Naive thymus-derived CD4-positive, alpha-beta T cell (primary cell): ENCODE results near the gene PRRC2B. TPM values are rescaled to one million over a fixed set of nuclear protein-coding genes. Genes with fewer than 3 reads are reported as not detected.
A peak's percentile ranks its signal among the peaks of the same experiment; 100 is the strongest.
"Not testable (repeated sequence)": the region's sequence is repeated elsewhere in the genome, so short reads cannot be mapped to it uniquely, and the experiment has no call there.

Source experiments
- ATAC-seq: fragments of 150-1000 bp; cut with Tn5 transposase; 2 replicates; pipeline ENCODE4 v1.10.0; 2021; ENCODE audit warnings: mild to moderate bottlenecking, moderate library complexity
- CTCF ChIA-PET: fragments of 350-600 bp; sonication (Branson Sonifier 250); formaldehyde crosslinking; loops from one replicate; lab custom pipeline; 2021; ENCODE audit warnings: antibody characterized with exemption; lab: Charles Lee
- POLR2A ChIA-PET: fragments of 350-600 bp; sonication (Branson Sonifier 250); formaldehyde crosslinking; loops from one replicate; lab custom pipeline; 2021; ENCODE audit warnings: antibody characterized with exemption, inconsistent platforms; lab: Charles Lee
- DNase-seq, 9 donors: peaks; one replicate each; pipeline versions ENCODE4 v3.0.0 to v3.0.0-alpha.2; 2020 to 2022; ENCODE audit warnings: mixed read lengths in 1 of 9
- H3K27ac ChIP-seq: one replicate; pipeline ENCODE4 v1.7.0; 2013; ENCODE audit warnings: mild to moderate bottlenecking, low read depth, low read length, moderate library complexity
- H3K27me3 ChIP-seq, 2 donors: one replicate each; pipeline ENCODE4 v1.7.0; 2013; ENCODE audit warnings: low read length in 2 of 2, mild to moderate bottlenecking in 2 of 2, moderate library complexity in 2 of 2; ENCODE audit not compliant: control insufficient read depth in 2 of 2, insufficient read depth in 2 of 2
- H3K36me3 ChIP-seq, 3 experiments: 1 replicate in 2 of 3; 2 replicates in 1 of 3; pipeline ENCODE4 v1.7.0; 2013; ENCODE audit warnings: low read length in 3 of 3, mild to moderate bottlenecking in 3 of 3, moderate library complexity in 1 of 3; ENCODE audit not compliant: insufficient read depth in 3 of 3, control insufficient read depth in 2 of 3
- H3K4me1 ChIP-seq, 2 donors: one replicate each; pipeline ENCODE4 v1.7.0; 2013; ENCODE audit warnings: low read length in 2 of 2, mild to moderate bottlenecking in 2 of 2, moderate library complexity in 1 of 2; ENCODE audit not compliant: control insufficient read depth in 2 of 2, insufficient read depth in 2 of 2
- H3K4me3 ChIP-seq: 2 replicates; pipeline ENCODE4 v1.7.0; 2013; ENCODE audit warnings: mild to moderate bottlenecking, low read length
- H3K9me3 ChIP-seq, 3 experiments: 1 replicate in 2 of 3; 2 replicates in 1 of 3; pipeline ENCODE4 v1.7.0; 2013; ENCODE audit warnings: low read length in 3 of 3; ENCODE audit not compliant: control insufficient read depth in 2 of 3
- H3K27ac Mint-ChIP-seq, 9 donors: one replicate each; pipeline ENCODE4 v1.8.0; 2020 to 2022; ENCODE audit warnings: mixed read lengths in 9 of 9, mild to moderate bottlenecking in 8 of 9, moderate library complexity in 5 of 9, inconsistent platforms in 2 of 9
- H3K27me3 Mint-ChIP-seq, 5 donors: one replicate each; pipeline ENCODE4 v1.8.0; 2021 to 2022; ENCODE audit warnings: mixed read lengths in 5 of 5, mild to moderate bottlenecking in 1 of 5
- H3K36me3 Mint-ChIP-seq, 5 donors: one replicate each; pipeline ENCODE4 v1.8.0; 2020 to 2022; ENCODE audit warnings: mixed read lengths in 5 of 5, mild to moderate bottlenecking in 3 of 5, inconsistent platforms in 1 of 5
- H3K4me1 Mint-ChIP-seq, 7 donors: one replicate each; pipeline ENCODE4 v1.8.0; 2020 to 2022; ENCODE audit warnings: mixed read lengths in 7 of 7, mild to moderate bottlenecking in 3 of 7, inconsistent platforms in 1 of 7
- H3K4me3 Mint-ChIP-seq, 10 donors: one replicate each; pipeline ENCODE4 v1.8.0; 2020 to 2022; ENCODE audit warnings: mild to moderate bottlenecking in 10 of 10, mixed read lengths in 10 of 10, moderate library complexity in 6 of 10, inconsistent platforms in 2 of 10
- H3K9me3 Mint-ChIP-seq, 11 donors: one replicate each; pipeline ENCODE4 v1.8.0; 2020 to 2022; ENCODE audit warnings: mixed read lengths in 11 of 11, mild to moderate bottlenecking in 4 of 11, inconsistent platforms in 1 of 11, moderate library complexity in 1 of 11
- intact Hi-C, 2 donors: fragments of 100-400 bp; cut with micrococcal nuclease; formaldehyde crosslinking; loops; one replicate each; pipeline ENCODE4 v1.15.1; 2023
- polyA plus RNA-seq, 2 donors: library from polyadenylated mRNA; unstranded; fragments of 300-500 nt; fragmentation: Illumina TruSeq; gene quantifications; one replicate each; pipeline ENCODE4 v1.2.3, GENCODE V29; 2021
- total RNA-seq, 6 experiments: library from RNA in 5 of 6; stranded (reverse) in 5 of 6; gene quantifications; 1 replicate in 5 of 6; 2 replicates in 1 of 6; pipeline ENCODE4 v1.2.3 and lab custom pipeline; 2021 to 2026

PRRC2B gene
- total and polyA plus RNA-seq, 7 experiments from 2014 or later: 29.8 to 382 (median 227) TPM

DNA sequence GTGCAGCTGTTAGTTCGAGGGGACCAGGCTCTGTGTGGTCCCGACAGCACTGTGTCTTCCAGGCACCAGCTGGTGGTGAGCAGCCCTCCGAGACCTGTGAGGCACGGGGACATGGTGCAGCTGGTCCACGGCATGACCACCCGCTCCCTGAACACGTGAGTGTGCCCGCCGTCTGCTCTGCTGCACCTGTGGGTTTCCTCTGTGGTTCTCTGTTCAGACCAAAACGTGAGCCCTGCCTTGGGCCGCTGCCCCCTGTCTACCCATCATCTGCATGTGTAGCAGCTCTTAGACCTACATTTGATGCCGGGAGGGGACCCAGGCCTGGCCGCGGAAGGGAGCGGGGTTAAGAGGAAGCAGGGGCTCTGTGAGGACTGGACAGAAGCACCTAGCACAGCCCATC is 119.3 kb downstream of the PRRC2B start:
- no peak overlapping the region for H3K27ac Mint-ChIP-seq
- H3K4me3 ChIP-seq: no peak overlapping the region
- POLR2A ChIA-PET: interaction anchor here (0.5 to 1.1 kb wide), 2 partner anchors 12 to 1938 kb away, joined by 3 read pairs; no protein-coding TSS in a partner anchor
- H3K4me3 Mint-ChIP-seq: no peak overlapping the region
- H3K4me1 Mint-ChIP-seq: peaks cover 0 to 6% (median 0%) of the 10 kb centered on the region in 7 donors
- no peaks in the 10 kb centered on the region for H3K4me1 ChIP-seq
- no peaks in the 10 kb centered on the region for H3K9me3 ChIP-seq
- H3K27me3 Mint-ChIP-seq: no peaks in the 10 kb centered on the region
- H3K36me3 ChIP-seq: peaks cover 10 to 81% (median 21%) of the 10 kb centered on the region in 3 experiments
- DNase-seq (no peak), ATAC-seq (no peak)
- H3K9me3 Mint-ChIP-seq: no peaks in the 10 kb centered on the region
- H3K27me3 ChIP-seq: no peaks in the 10 kb centered on the region
- CTCF ChIA-PET: no interaction called here
- intact Hi-C loops: no loop called here
- H3K27ac ChIP-seq: no peak overlapping the region
- peaks cover 3 to 42% (median 21%) of the 10 kb centered on the region in 5 donors for H3K36me3 Mint-ChIP-seq

DNA sequence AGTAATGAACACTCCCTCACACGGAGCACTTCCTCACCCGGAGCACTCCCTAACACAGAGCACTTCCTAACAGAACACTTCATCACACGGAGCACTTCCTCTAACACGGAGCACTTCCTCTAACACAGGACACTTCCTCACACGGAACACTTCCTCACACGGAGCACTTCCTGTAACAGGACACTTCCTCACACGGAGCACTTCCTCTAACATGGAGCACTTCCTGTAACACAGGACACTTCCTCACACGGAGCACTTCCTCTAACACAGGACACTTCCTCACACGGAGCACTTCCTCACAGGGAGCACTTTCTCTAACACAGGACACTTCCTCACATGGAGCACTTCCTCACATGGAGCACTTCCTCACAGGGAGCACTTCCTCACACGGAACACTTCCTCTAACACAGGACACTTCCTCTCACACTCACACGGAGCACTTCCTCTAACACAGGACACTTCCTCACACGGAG is 121.7 kb downstream of the PRRC2B start:
- H3K27ac Mint-ChIP-seq, DNase-seq, H3K27ac ChIP-seq, CTCF ChIA-PET, ATAC-seq, H3K4me1 ChIP-seq, H3K4me3 ChIP-seq, H3K9me3 ChIP-seq, H3K4me3 Mint-ChIP-seq, H3K4me1 Mint-ChIP-seq, H3K9me3 Mint-ChIP-seq, H3K27me3 ChIP-seq, intact Hi-C loops, POLR2A ChIA-PET, H3K27me3 Mint-ChIP-seq: not testable (repeated sequence)
- peaks cover 17 to 93% (median 30%) of the 10 kb centered on the region in 3 experiments for H3K36me3 ChIP-seq
- peaks cover 4 to 51% (median 18%) of the 10 kb centered on the region in 5 donors for H3K36me3 Mint-ChIP-seq

DNA sequence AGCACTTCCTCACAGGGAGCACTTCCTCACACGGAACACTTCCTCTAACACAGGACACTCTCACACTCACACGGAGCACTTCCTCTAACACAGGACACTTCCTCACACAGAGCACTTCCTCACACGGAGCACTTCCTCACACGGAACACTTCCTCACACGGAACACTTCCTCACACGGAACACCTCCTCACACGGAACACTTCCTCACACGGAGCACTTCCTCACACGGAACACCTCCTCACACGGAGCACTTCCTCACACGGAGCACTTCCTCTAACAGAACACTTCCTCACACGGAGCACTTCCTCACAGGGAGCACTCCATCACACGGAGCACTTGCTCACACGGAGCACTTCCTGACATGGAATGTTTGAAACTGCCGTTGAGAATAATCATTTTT is 122.2 kb downstream of the PRRC2B start:
- H3K27ac ChIP-seq: no peak overlapping the region
- H3K9me3 ChIP-seq: no peaks in the 10 kb centered on the region
- ChIA-PET POLR2A (no interaction called here), CTCF (interaction anchor here (1.3 kb wide), 1 partner anchor 76 kb away, joined by 3 read pairs; no protein-coding TSS in a partner anchor)
- Mint-ChIP-seq H3K9me3 (no peaks in the 10 kb centered on the region), H3K27ac (no peak overlapping the region), H3K4me1 (peaks cover 0 to 6% (median 0%) of the 10 kb centered on the region in 7 donors), H3K27me3 (no peaks in the 10 kb centered on the region), H3K36me3 (peaks cover 2 to 49% (median 15%) of the 10 kb centered on the region in 5 donors), H3K4me3 (no peak overlapping the region)
- H3K36me3 ChIP-seq: peaks cover 17 to 93% (median 32%) of the 10 kb centered on the region in 3 experiments
- H3K4me1 ChIP-seq: no peaks in the 10 kb centered on the region
- H3K4me3 ChIP-seq: no peak overlapping the region
- intact Hi-C loops: no loop called here
- no peaks in the 10 kb centered on the region for H3K27me3 ChIP-seq
- no peak for DNase-seq
- no peak for ATAC-seq

DNA sequence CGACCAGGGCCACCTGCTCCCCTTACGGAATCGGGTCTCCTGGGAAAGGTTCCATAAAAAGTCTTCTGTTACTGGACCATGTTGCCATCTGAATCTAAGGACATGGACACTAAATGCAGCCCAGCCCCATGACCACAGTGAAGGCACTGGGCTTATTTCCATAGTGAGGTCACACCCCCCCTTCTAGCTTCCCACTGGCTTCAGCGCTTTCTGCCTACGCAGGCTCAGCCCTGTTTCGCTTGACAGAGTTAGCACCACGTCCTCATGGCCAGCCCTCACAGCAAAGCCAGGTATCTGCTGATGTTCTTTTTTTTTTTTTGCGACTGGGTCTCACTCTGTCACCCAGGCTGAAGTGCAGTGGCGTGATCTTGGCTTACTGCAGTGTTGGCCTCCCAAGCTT is 123.0 kb downstream of the PRRC2B start:
- H3K27ac Mint-ChIP-seq: no peak overlapping the region
- no peaks in the 10 kb centered on the region for H3K4me1 ChIP-seq
- H3K4me3 ChIP-seq: no peak overlapping the region
- ChIA-PET CTCF (interaction anchor here (1.3 kb wide), 1 partner anchor 75 kb away, joined by 3 read pairs; no protein-coding TSS in a partner anchor), POLR2A (interaction anchor here (0.6 kb wide), 1 partner anchor 143 kb away, joined by 3 read pairs; no protein-coding TSS in a partner anchor)
- H3K4me1 Mint-ChIP-seq: peaks cover 0 to 6% (median 0%) of the 10 kb centered on the region in 7 donors
- intact Hi-C loops: no loop called here
- DNase-seq (no peak), ATAC-seq (no peak)
- H3K9me3 Mint-ChIP-seq: no peaks in the 10 kb centered on the region
- peaks cover 17 to 93% (median 36%) of the 10 kb centered on the region in 3 experiments for H3K36me3 ChIP-seq
- H3K27me3 Mint-ChIP-seq: no peaks in the 10 kb centered on the region
- H3K9me3 ChIP-seq: no peaks in the 10 kb centered on the region
- no peak overlapping the region for H3K27ac ChIP-seq
- no peak overlapping the region for H3K4me3 Mint-ChIP-seq
- H3K27me3 ChIP-seq: no peaks in the 10 kb centered on the region
- peaks cover 4 to 48% (median 15%) of the 10 kb centered on the region in 5 donors for H3K36me3 Mint-ChIP-seq

DNA sequence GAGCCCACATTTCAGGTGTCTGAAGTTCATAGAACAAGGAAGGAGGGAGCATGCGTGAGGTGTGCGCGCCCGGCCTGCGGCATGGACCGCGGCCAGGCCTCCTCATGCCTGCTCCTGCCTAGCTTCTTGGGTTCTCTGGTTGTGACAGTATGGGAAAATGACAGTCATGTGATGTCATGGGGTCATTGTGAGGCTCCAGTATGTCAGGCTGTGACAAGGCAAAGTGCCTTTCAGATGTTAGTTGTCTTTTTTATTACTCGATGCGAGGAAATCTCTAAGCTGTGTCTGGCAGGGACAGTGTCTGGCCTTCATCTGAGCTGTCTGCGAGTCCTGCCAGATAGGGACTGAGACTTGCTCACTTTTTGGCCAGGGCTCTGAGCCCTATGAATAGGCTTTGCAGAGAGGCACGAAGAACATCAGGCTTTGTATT is 123.9 kb downstream of the PRRC2B start:
- Mint-ChIP-seq H3K4me1 (peaks cover 0 to 6% (median 0%) of the 10 kb centered on the region in 7 donors), H3K27me3 (no peaks in the 10 kb centered on the region), H3K27ac (peak overlapping the region in 1 of 9 donors; percentile 48), H3K36me3 (peaks cover 4 to 42% (median 13%) of the 10 kb centered on the region in 5 donors), H3K9me3 (no peaks in the 10 kb centered on the region), H3K4me3 (no peak overlapping the region)
- ChIA-PET POLR2A (no interaction called here), CTCF (no interaction called here)
- no peak overlapping the region for H3K4me3 ChIP-seq
- H3K27ac ChIP-seq: no peak overlapping the region
- no peaks in the 10 kb centered on the region for H3K9me3 ChIP-seq
- ATAC-seq (no peak), DNase-seq (no peak)
- H3K36me3 ChIP-seq: peaks cover 17 to 93% (median 31%) of the 10 kb centered on the region in 3 experiments
- H3K4me1 ChIP-seq: no peaks in the 10 kb centered on the region
- intact Hi-C loops: no loop called here
- no peaks in the 10 kb centered on the region for H3K27me3 ChIP-seq

DNA sequence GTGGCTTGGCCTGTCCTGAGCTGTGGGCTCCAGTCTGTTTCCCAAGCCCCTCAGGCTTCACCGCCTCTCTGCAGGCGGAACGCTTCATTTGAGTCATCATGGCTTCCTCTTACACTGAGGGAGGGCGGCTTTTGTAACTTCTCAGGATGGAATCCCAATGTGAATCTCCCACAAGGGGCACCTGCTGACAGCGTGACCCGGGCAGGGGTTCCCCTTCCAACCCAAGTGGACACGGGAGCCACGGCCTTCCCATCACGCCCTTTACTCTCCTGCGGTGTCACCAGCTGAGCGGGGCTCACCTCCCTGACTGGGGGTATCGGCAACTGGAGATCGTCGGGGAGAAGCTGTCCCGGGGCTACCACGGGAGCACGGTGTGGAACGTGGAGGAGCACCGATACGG is 124.7 kb downstream of the PRRC2B start:
- CTCF ChIA-PET: no interaction called here
- H3K27ac Mint-ChIP-seq: no peak overlapping the region
- POLR2A ChIA-PET: no interaction called here

DNA sequence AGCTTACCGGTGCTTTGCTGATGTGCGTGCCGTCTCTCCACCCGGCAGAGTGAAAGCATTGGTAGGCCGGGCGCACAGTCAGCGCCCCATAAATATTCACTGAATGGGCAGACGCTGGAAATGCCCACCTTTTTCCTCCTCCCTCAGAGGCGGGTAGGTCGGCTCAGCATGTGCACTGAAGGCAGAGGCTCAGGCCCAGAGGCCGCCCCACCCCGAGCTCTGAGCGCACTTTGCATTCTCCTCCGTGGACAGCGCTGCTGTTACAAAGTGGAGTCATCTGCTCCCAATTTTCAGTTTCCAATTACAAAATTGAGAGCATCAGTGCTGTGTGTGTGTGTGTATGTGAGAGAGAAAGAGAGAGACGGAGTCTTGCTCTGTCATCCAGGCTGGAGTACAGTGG is 126.6 kb downstream of the PRRC2B start:
- ATAC-seq: no peak
- intact Hi-C loops: no loop called here
- no peaks in the 10 kb centered on the region for H3K9me3 ChIP-seq
- H3K27me3 ChIP-seq: no peaks in the 10 kb centered on the region
- H3K27me3 Mint-ChIP-seq: no peaks in the 10 kb centered on the region
- no peak overlapping the region for H3K4me3 Mint-ChIP-seq
- ChIA-PET POLR2A (no interaction called here), CTCF (interaction anchor here (0.6 to 1.1 kb wide), 2 partner anchors 46 to 115 kb away, joined by 3 read pairs; no protein-coding TSS in a partner anchor)
- H3K36me3 Mint-ChIP-seq: peaks cover 4 to 45% (median 8%) of the 10 kb centered on the region in 5 donors
- no peak overlapping the region for H3K4me3 ChIP-seq
- no peaks in the 10 kb centered on the region for H3K9me3 Mint-ChIP-seq
- no peak for DNase-seq
- no peaks in the 10 kb centered on the region for H3K4me1 ChIP-seq
- peaks cover 0 to 1% (median 0%) of the 10 kb centered on the region in 7 donors for H3K4me1 Mint-ChIP-seq
- H3K27ac ChIP-seq: no peak overlapping the region
- peaks cover 17 to 97% (median 43%) of the 10 kb centered on the region in 3 experiments for H3K36me3 ChIP-seq
- H3K27ac Mint-ChIP-seq: peak overlapping the region in 1 of 9 donors; percentile 41

More for the DNA sequence above, 124.7 kb downstream of the PRRC2B start:
- DNase-seq (no peak), ATAC-seq (no peak)
- Histone ChIP-seq H3K36me3 (peaks cover 17 to 93% (median 38%) of the 10 kb centered on the region in 3 experiments), H3K4me3 (no peak overlapping the region), H3K27me3 (no peaks in the 10 kb centered on the region), H3K27ac (no peak overlapping the region), H3K4me1 (no peaks in the 10 kb centered on the region), H3K9me3 (no peaks in the 10 kb centered on the region)
- no peaks in the 10 kb centered on the region for H3K9me3 Mint-ChIP-seq
- H3K36me3 Mint-ChIP-seq: peaks cover 4 to 42% (median 13%) of the 10 kb centered on the region in 5 donors
- H3K4me1 Mint-ChIP-seq: peaks cover 0 to 6% (median 0%) of the 10 kb centered on the region in 7 donors
- intact Hi-C loops: no loop called here
- H3K4me3 Mint-ChIP-seq: no peak overlapping the region
- no peaks in the 10 kb centered on the region for H3K27me3 Mint-ChIP-seq
